Esophagus squamous epithelium (tissue), 5 donors: ENCODE data around the gene SENP2. TPM values are rescaled to one million over a fixed set of nuclear protein-coding genes. Genes with fewer than 3 reads are reported as not detected.
A peak's percentile ranks its signal among the peaks of the same experiment; 100 is the strongest.

Source experiments
- DNase-seq: peaks from one replicate; lab custom pipeline; 2025; lab: John Stamatoyannopoulos, UW
- H3K27ac ChIP-seq, 4 donors: fragments of 200-600 bp; sonication (generic); one replicate each; pipeline ENCODE4 v1.5.1; 2016 to 2019; ENCODE audit warnings: mild to moderate bottlenecking in 1 of 4
- H3K27me3 ChIP-seq, 4 donors: fragments of 200-600 bp; sonication (generic); 1 replicate in 3 of 4; 2 replicates in 1 of 4; pipeline versions ENCODE4 v1.5.1 to v1.6.0; 2017 to 2021; ENCODE audit warnings: antibody characterized with exemption in 1 of 4
- H3K36me3 ChIP-seq, 3 donors: fragments of 200-600 bp; sonication (generic); one replicate each; pipeline ENCODE4 v1.5.1; 2016 to 2019
- H3K4me1 ChIP-seq, 3 donors: fragments of 200-600 bp; sonication (generic); one replicate each; pipeline ENCODE4 v1.5.1; 2017 to 2019
- H3K4me3 ChIP-seq, 4 donors: fragments of 200-600 bp; sonication (generic); 1 replicate in 3 of 4; 2 replicates in 1 of 4; pipeline ENCODE4 v1.5.1; 2016 to 2019; ENCODE audit warnings: mild to moderate bottlenecking in 2 of 4, moderate library complexity in 1 of 4
- H3K9me3 ChIP-seq, 3 donors: fragments of 200-600 bp; sonication (generic); one replicate each; pipeline ENCODE4 v1.5.1; 2016 to 2019
- POLR2A ChIP-seq, 4 donors: fragments of 450-650 bp; IDR thresholded peaks; one replicate each; pipeline ENCODE4 v1.6.1; 2017; ENCODE audit warnings: antibody characterized with exemption in 4 of 4, mild to moderate bottlenecking in 4 of 4, moderate library complexity in 3 of 4
- WGBS, 2 donors: methylation state at CpG; one replicate each; pipeline ENCODE4 v1.1.5; 2018; 5-methylcytosine and 5-hydroxymethylcytosine counted together
- intact Hi-C: fragments of 100-400 bp; cut with DNase I; formaldehyde crosslinking; loops from one replicate; pipeline ENCODE4 v1.15.0; 2022
- total RNA-seq, 4 donors: library from RNA; depleted of rRNA; stranded (reverse); fragments of >200 nt; gene quantifications; one replicate each; pipeline ENCODE4 v1.1.0, GENCODE V29; 2016
- TF ChIP-seq, protein P1 (sequence below), 6 experiments: fragments of 450-650 bp in 4 of 6; fragments of 200-600 bp in 2 of 6; sonication (generic) in 2 of 6; IDR thresholded peaks; one replicate each; pipeline ENCODE4 v1.5.1; 2016 to 2019; ENCODE audit warnings: antibody characterized with exemption in 6 of 6, mild to moderate bottlenecking in 4 of 6, moderate library complexity in 4 of 6
- donor health status: DM: yes; HTN: yes; CAD: no.

The SENP2 gene
- total RNA-seq, 4 donors from 2014 or later, result 9.6 to 33.2 (median 20.1) TPM

DNA sequence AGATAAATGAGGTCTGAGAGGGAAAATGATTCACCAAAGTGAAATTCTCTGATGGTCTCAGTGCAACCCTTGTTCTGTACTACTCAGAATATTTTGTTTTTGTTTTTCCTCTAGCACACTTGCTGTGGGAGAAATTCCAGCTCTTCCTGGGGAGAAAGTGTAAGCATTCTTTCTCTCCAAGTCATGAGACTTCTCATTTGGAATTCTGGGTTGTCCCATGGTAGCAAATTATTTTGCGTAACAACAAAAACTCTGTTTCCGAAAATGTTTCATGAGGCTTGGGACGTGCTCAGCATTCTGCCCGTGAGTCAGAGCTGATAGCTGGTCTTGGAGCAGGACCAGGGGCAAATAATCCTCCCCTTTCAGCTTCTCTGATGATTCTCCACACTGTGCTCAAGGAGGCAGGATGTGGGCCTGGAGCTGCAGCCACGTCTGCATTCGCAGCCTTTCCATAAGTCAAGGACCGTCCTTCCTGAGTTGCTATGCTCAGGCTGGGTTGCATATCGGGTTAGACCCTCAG is 70.3 kb downstream of the SENP2 start:
- Histone ChIP-seq H3K27ac (peak overlapping the region; percentile 60 to 92 (median 84)), H3K9me3 (no peaks in the 10 kb centered on the region), H3K4me3 (no peak overlapping the region), H3K4me1 (peaks cover 6 to 58% (median 42%) of the 10 kb centered on the region in 3 donors), H3K27me3 (no peaks in the 10 kb centered on the region), H3K36me3 (no peaks in the 10 kb centered on the region)
- DNase-seq, result no peak
- TF ChIP-seq POLR2A (IDR thresholded peaks at IDR 0.05), result peak in 2 of 4 donors; percentile 36 to 58
- TF ChIP-seq, protein P1, sequence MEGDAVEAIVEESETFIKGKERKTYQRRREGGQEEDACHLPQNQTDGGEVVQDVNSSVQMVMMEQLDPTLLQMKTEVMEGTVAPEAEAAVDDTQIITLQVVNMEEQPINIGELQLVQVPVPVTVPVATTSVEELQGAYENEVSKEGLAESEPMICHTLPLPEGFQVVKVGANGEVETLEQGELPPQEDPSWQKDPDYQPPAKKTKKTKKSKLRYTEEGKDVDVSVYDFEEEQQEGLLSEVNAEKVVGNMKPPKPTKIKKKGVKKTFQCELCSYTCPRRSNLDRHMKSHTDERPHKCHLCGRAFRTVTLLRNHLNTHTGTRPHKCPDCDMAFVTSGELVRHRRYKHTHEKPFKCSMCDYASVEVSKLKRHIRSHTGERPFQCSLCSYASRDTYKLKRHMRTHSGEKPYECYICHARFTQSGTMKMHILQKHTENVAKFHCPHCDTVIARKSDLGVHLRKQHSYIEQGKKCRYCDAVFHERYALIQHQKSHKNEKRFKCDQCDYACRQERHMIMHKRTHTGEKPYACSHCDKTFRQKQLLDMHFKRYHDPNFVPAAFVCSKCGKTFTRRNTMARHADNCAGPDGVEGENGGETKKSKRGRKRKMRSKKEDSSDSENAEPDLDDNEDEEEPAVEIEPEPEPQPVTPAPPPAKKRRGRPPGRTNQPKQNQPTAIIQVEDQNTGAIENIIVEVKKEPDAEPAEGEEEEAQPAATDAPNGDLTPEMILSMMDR (IDR thresholded peaks at IDR 0.05), result no peak
- 30 to 49% methylated on average over 8 of the region's 8 CpGs for WGBS, 2 donors
- intact Hi-C loops, result no loop called here

DNA sequence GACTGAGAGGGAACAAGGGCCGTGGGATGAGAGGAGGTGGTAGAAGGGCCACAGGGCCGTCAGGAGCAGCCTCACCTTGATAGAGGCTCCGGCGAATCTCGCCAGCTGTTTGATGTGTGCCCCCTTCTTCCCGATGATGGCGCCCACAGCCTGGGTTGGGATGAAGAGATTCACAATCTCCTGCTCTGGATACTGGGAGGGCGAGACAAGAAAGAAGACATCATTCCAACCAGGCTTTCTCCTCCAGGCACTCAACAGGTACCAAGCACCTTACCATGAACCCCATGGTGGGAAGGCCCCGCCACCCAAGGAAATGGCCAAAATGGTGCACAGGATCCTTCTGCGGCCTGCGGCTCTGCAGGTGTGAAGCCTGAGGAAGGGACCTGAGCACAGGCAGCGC is 71.1 kb downstream of the SENP2 start:
- intact Hi-C loops, result no loop called here
- no peak for TF ChIP-seq POLR2A (IDR thresholded peaks at IDR 0.05)
- TF ChIP-seq, protein P1 (IDR thresholded peaks at IDR 0.05), result no peak
- Histone ChIP-seq H3K4me1 (peaks cover 6 to 58% (median 42%) of the 10 kb centered on the region in 3 donors), H3K9me3 (no peaks in the 10 kb centered on the region), H3K36me3 (no peaks in the 10 kb centered on the region), H3K27me3 (no peaks in the 10 kb centered on the region), H3K27ac (peak overlapping the region; percentile 58 to 92 (median 84)), H3K4me3 (no peak overlapping the region)
- DNase-seq, result no peak
- 88 to 91% methylated on average over 6 to 9 of the region's 12 CpGs for WGBS, 2 donors

DNA sequence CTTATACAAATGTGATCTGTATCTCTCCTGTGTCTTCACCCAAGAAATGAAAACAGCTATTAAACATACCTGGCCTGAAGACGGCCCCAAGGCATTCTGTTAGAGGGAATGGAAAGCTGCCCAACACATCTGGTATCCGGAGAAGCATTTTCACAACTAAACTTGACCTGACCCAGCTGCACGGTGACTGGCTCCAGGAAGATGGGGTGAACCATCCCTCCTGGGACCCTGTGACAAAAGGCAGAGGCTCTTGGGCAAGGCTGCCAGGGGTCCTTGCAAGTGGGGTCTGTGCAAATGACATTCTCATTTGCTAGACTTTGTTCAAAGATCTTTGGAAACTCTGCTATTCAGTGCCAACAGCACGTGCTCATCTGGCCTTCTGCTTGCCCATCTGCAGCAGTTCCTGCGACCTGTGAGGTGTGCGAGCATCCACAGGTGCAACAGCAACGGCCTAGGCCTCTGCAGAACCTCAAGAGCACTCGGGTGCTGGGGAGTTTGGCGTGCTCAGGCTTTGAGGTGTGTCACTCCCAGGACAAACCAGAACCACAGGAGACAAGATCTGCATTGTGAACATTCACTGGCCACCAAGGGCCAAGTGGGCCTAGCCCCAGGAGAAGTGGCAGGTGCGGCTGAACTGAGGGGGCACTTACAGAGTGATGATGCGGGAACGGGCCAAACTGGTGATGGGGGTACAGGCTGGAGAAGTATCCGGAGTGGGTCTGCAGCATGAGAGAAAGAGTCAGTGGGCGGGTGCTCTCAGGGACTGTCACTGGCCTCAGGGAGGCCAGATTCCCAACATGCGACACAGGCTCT is 71.8 kb downstream of the SENP2 start:
- DNase-seq, result no peak
- H3K36me3 ChIP-seq, result no peaks in the 10 kb centered on the region
- H3K27ac ChIP-seq, result peak overlapping the region; percentile 58 to 92 (median 84)
- intact Hi-C loops, result no loop called here
- 72 to 89% methylated on average over 9 to 11 of the region's 15 CpGs for WGBS, 2 donors
- H3K9me3 ChIP-seq, result no peaks in the 10 kb centered on the region
- H3K4me3 ChIP-seq, result no peak overlapping the region
- H3K27me3 ChIP-seq, result no peaks in the 10 kb centered on the region
- peaks cover 6 to 58% (median 42%) of the 10 kb centered on the region in 3 donors for H3K4me1 ChIP-seq
- TF ChIP-seq POLR2A (IDR thresholded peaks at IDR 0.05), result no peak
- TF ChIP-seq, protein P1 (IDR thresholded peaks at IDR 0.05), result no peak

DNA sequence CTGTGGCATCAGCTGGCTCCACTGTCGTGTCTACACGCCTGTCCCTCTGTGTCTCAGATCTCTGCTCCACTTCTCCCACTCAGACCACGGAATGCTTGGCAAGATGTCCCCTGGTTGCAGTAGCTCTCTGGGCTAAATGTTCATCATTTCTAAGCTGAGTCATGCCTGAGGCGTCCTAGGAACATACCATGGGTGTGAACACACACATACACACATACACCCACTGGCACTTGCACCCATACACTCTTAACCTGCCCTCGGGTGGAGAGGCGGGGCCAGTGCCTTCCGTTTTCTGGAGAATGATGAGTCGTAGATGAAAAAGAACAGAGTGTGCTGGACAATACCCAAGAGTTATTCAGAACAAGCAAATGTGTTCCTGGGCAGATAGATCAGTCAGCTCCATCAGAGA is 72.4 kb downstream of the SENP2 start:
- no peaks in the 10 kb centered on the region for H3K9me3 ChIP-seq
- H3K4me1 ChIP-seq, result peaks cover 6 to 58% (median 42%) of the 10 kb centered on the region in 3 donors
- no peaks in the 10 kb centered on the region for H3K36me3 ChIP-seq
- no peak for DNase-seq
- no peak overlapping the region for H3K4me3 ChIP-seq
- no peak for TF ChIP-seq POLR2A (IDR thresholded peaks at IDR 0.05)
- TF ChIP-seq, protein P1 (IDR thresholded peaks at IDR 0.05), result no peak
- intact Hi-C loops, result no loop called here
- H3K27ac ChIP-seq, result peak overlapping the region; percentile 58 to 92 (median 84)
- 13 to 21% methylated on average over 7 to 8 of the region's 8 CpGs for WGBS, 2 donors
- H3K27me3 ChIP-seq, result no peaks in the 10 kb centered on the region

DNA sequence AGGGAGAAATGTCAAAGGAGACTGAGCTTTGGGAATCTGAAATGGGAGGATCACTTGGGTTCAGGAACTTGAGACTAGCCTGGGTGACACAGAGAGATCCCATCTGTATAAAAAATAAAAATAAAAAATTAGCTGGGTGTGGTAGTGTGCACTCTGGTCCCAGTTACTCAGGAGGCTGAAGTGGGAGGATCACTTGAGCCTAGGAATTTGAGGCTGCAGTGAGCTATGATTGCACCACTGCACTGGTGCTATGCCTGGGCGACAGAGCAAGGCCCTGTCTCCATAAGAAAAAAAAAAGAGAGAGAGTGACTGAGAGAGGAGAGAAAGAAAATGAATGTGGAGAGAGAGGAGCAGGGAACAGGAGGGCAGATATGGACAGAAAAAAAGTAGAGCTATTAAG is 72.8 kb downstream of the SENP2 start:
- WGBS, 2 donors, result 50 to 71% methylated on average over 1 of the region's 1 CpG
- TF ChIP-seq, protein P1 (IDR thresholded peaks at IDR 0.05), result no peak

More for the DNA sequence above, 72.8 kb downstream of the SENP2 start:
- H3K36me3 ChIP-seq, result no peaks in the 10 kb centered on the region
- no peak for DNase-seq
- no peaks in the 10 kb centered on the region for H3K9me3 ChIP-seq
- intact Hi-C loops, result no loop called here
- peak overlapping the region; percentile 49 to 92 (median 74) for H3K27ac ChIP-seq
- no peak overlapping the region for H3K4me3 ChIP-seq
- peaks cover 6 to 58% (median 42%) of the 10 kb centered on the region in 3 donors for H3K4me1 ChIP-seq
- H3K27me3 ChIP-seq, result no peaks in the 10 kb centered on the region
